Epidermal melanocyte (primary cell): ENCODE results near the gene TM9SF1.

ENCODE experiments used
- DNase-seq: peaks from one replicate; pipeline ENCODE4 v3.0.0; 2011; ENCODE audit warnings: low spot score; ENCODE audit not compliant: insufficient read length

The TM9SF1 gene

GRCh38 chr14:24197056-24197450 is 1.8 kb upstream of the TM9SF1 start:
- no peak for DNase-seq

GRCh38 chr14:24196071-24197055 is 1.1 kb upstream of the TM9SF1 start:
- DNase-seq: no peak

GRCh38 chr14:24194873-24195185 is 412 bp downstream of the TM9SF1 start:
- no peak for DNase-seq

GRCh38 chr14:24194186-24194872 is 912 bp downstream of the TM9SF1 start:
- DNase-seq: no peak

- DNase-seq: no peak
Observed at GRCh38 chr14:24192933-24193332, 2.3 kb downstream of the TM9SF1 start.

- no peak for DNase-seq
Observed at GRCh38 chr14:24190416-24190815, 4.8 kb downstream of the TM9SF1 start.

- no peak for DNase-seq
Observed at GRCh38 chr14:24189460-24189859, 5.8 kb downstream of the TM9SF1 start.

- DNase-seq: no peak
Observed at GRCh38 chr14:24189059-24189375, 6.2 kb downstream of the TM9SF1 start.

- peak; percentile 100 for DNase-seq
Observed at GRCh38 chr14:24188251-24189058, 6.8 kb downstream of the TM9SF1 start, which contains the start of gene IPO4. Gene IPO4, minus strand, starts transcription at chr14:24188816. Its CDS starts 29 bp downstream, at chr14:24188787.

- DNase-seq: no peak
Observed at GRCh38 chr14:24187539-24187915, 7.7 kb downstream of the TM9SF1 start.

GRCh38 chr14:24186831-24187538 is 8.3 kb downstream of the TM9SF1 start:
- no peak for DNase-seq

GRCh38 chr14:24185741-24186140 is 9.5 kb downstream of the TM9SF1 start:
- no peak for DNase-seq

- DNase-seq: no peak
Observed at GRCh38 chr14:24185026-24185425, 10.2 kb downstream of the TM9SF1 start.

GRCh38 chr14:24184104-24184970 is 10.9 kb downstream of the TM9SF1 start:
- DNase-seq: no peak

- DNase-seq: no peak
Observed at GRCh38 chr14:24183014-24183481, 12.2 kb downstream of the TM9SF1 start.

GRCh38 chr14:24182110-24182882 is 12.9 kb downstream of the TM9SF1 start:
- no peak for DNase-seq

GRCh38 chr14:24181371-24182077 is 13.7 kb downstream of the TM9SF1 start:
- no peak for DNase-seq

- DNase-seq: no peak
Observed at GRCh38 chr14:24179961-24180796, 15.1 kb downstream of the TM9SF1 start.
